SK-N-SH (cell line): Measurements from ENCODE around the gene PPA1. TPM values are rescaled to one million over a fixed set of nuclear protein-coding genes. Genes with fewer than 3 reads are reported as not detected.

Experiments used
- CTCF ChIA-PET: fragments of 300-600, 350-600 bp; formaldehyde crosslinking; extraction: SDS; loops from one replicate; lab custom pipeline; 2021; lab: Yijun Ruan, JAX
- POLR2A ChIA-PET: fragments of 350-600 bp; sonication (Branson Sonifier 250); formaldehyde crosslinking; extraction: SDS; loops from one replicate; lab custom pipeline; 2020; ENCODE audit warnings: antibody characterized with exemption, inconsistent platforms; lab: Yijun Ruan, JAX
- DNase-seq: peaks from one replicate; pipeline ENCODE4 v3.0.0; 2012
- H2AFZ ChIP-seq: fragments of 200-600 bp; sonication (generic); 2 replicates; pipeline ENCODE4 v1.8.1; 2016; ENCODE audit warnings: antibody characterized with exemption, mild to moderate bottlenecking, low read depth
- H3F3A ChIP-seq: fragments of 200-600 bp; sonication (generic); replicated peaks from 2 replicates; pipeline ENCODE3; 2016; ENCODE audit warnings: antibody characterized with exemption, mild to moderate bottlenecking; ENCODE audit not compliant: insufficient read depth
- H3K27ac ChIP-seq, 2 experiments: fragments of 200-500 bp in 1 of 2; fragments of 200-600 bp in 1 of 2; sonication (Bioruptor generic) in 1 of 2; sonication (generic), shearing (Covaris generic) in 1 of 2; 2 replicates each; pipeline versions ENCODE4 v1.5.1 to v1.6.1; 2014 to 2016; ENCODE audit warnings: low read depth in 2 of 2, inconsistent platforms in 1 of 2, low read length in 1 of 2, mild to moderate bottlenecking in 1 of 2, mixed read lengths in 1 of 2
- H3K27me3 ChIP-seq: fragments of 200-600 bp; sonication (generic), shearing (Covaris generic); 2 replicates; pipeline ENCODE4 v1.6.1; 2016; ENCODE audit warnings: mixed run types; ENCODE audit not compliant: insufficient read depth
- H3K36me3 ChIP-seq, 2 experiments: fragments of 200-500 bp in 1 of 2; fragments of 200-600 bp in 1 of 2; sonication (Bioruptor generic) in 1 of 2; sonication (generic) in 1 of 2; replicated peaks in 1 of 2; 2 replicates each; pipeline versions ENCODE3 to v1.5.1; 2014 to 2016; ENCODE audit warnings: low read length in 1 of 2, mild to moderate bottlenecking in 1 of 2; ENCODE audit not compliant: insufficient read depth in 2 of 2, control insufficient read depth in 1 of 2
- H3K4me1 ChIP-seq, 2 experiments: fragments of 200-500 bp in 1 of 2; fragments of 200-600 bp in 1 of 2; sonication (Bioruptor generic) in 1 of 2; sonication (generic), shearing (Covaris generic) in 1 of 2; 2 replicates each; pipeline versions ENCODE4 v1.5.1 to v1.6.1; 2014 to 2016; ENCODE audit warnings: low read depth in 1 of 2, low read length in 1 of 2, mixed run types in 1 of 2; ENCODE audit not compliant: insufficient read depth in 2 of 2, control insufficient read depth in 1 of 2
- H3K4me2 ChIP-seq: fragments of 200-600 bp; sonication (generic), shearing (Covaris generic); 2 replicates; pipeline ENCODE4 v1.6.1; 2017; ENCODE audit warnings: mixed run types
- H3K4me3 ChIP-seq, 2 experiments: fragments of 200-500 bp in 1 of 2; fragments of 200-600 bp in 1 of 2; sonication (Bioruptor generic) in 1 of 2; sonication (generic), shearing (Covaris generic) in 1 of 2; 2 replicates each; pipeline versions ENCODE4 v1.5.1 to v1.8.1; 2014 to 2016; ENCODE audit warnings: low read depth in 2 of 2, inconsistent platforms in 1 of 2, low read length in 1 of 2, mild to moderate bottlenecking in 1 of 2, mixed read lengths in 1 of 2, moderate library complexity in 1 of 2
- H3K79me2 ChIP-seq: fragments of 200-600 bp; sonication (generic); 2 replicates; pipeline ENCODE4 v1.8.1; 2017; ENCODE audit warnings: mild to moderate bottlenecking; ENCODE audit not compliant: insufficient read depth
- H3K9ac ChIP-seq: fragments of 200-600 bp; sonication (generic); 2 replicates; pipeline ENCODE4 v1.6.1; 2017; ENCODE audit warnings: mixed run types
- H3K9me2 ChIP-seq: fragments of 200-600 bp; sonication (generic); 2 replicates; pipeline ENCODE4 v1.6.1; 2017; ENCODE audit warnings: mixed run types
- H3K9me3 ChIP-seq: fragments of 200-600 bp; sonication (generic); 2 replicates; pipeline ENCODE4 v1.6.1; 2017; ENCODE audit warnings: mixed run types, mild to moderate bottlenecking, moderate library complexity
- H4K20me1 ChIP-seq: fragments of 200-600 bp; sonication (generic); 2 replicates; pipeline ENCODE4 v1.6.1; 2017; ENCODE audit warnings: mild to moderate bottlenecking, mixed run types; ENCODE audit not compliant: insufficient read depth
- EP300 ChIP-seq, 2 experiments: IDR thresholded peaks; 2 replicates each; pipeline versions ENCODE4 v1.4.0 to v1.6.1; 2012; ENCODE audit warnings: borderline replicate concordance in 1 of 2, low read depth in 1 of 2, low read length in 1 of 2
- EZH2phosphoT487 ChIP-seq: fragments of 200-600 bp; sonication (generic); IDR thresholded peaks from 2 replicates; pipeline ENCODE4 v1.6.1; 2017; ENCODE audit warnings: low read depth, mixed run types, mild to moderate bottlenecking, antibody characterized with exemption, moderate library complexity, borderline replicate concordance
- FOSL2 ChIP-seq: IDR thresholded peaks from 2 replicates; pipeline ENCODE4 v1.4.0; 2012; ENCODE audit warnings: low read depth, mild to moderate bottlenecking, moderate library complexity, borderline replicate concordance
- FOXJ3 ChIP-seq: sonication (generic); formaldehyde crosslinking; IDR thresholded peaks from 2 replicates; pipeline ENCODE4 v1.5.1; 2020; ENCODE audit warnings: mild to moderate bottlenecking, missing genetic modification reagents
- FOXM1 ChIP-seq: IDR thresholded peaks from 2 replicates; pipeline ENCODE4 v1.4.0; 2012; ENCODE audit warnings: low read depth, mild to moderate bottlenecking
- IRF3 ChIP-seq: fragments of 150-350 bp; IDR thresholded peaks from 2 replicates; pipeline ENCODE4 v1.6.1; 2016; ENCODE audit warnings: mild to moderate bottlenecking, low read depth, low read length
- JUND ChIP-seq: IDR thresholded peaks from 2 replicates; pipeline ENCODE4 v1.4.0; 2012
- MEF2A ChIP-seq: IDR thresholded peaks from 2 replicates; pipeline ENCODE4 v1.4.0; 2012; ENCODE audit warnings: low read depth, borderline replicate concordance
- PBX3 ChIP-seq: IDR thresholded peaks from 2 replicates; pipeline ENCODE4; 2012
- POLR2AphosphoS5 ChIP-seq: IDR thresholded peaks from 2 replicates; pipeline ENCODE4 v1.6.1; 2012; ENCODE audit warnings: low read depth, low read length
- RCOR1 ChIP-seq: fragments of 150-350 bp; IDR thresholded peaks from 2 replicates; pipeline ENCODE4 v1.6.1; 2017; ENCODE audit warnings: antibody characterized with exemption, low read length
- REST ChIP-seq: IDR thresholded peaks from 2 replicates; pipeline ENCODE4 v1.6.1; 2012; ENCODE audit warnings: mild to moderate bottlenecking, low read depth, low read length, moderate library complexity
- RXRA ChIP-seq: IDR thresholded peaks from 2 replicates; pipeline ENCODE4 v1.4.0; 2012; ENCODE audit warnings: low read depth, mild to moderate bottlenecking, borderline replicate concordance
- SMC3 ChIP-seq: IDR thresholded peaks from 2 replicates; pipeline ENCODE4 v1.6.1; 2012; ENCODE audit warnings: low read depth, low read length, improper control_type of control experiment
- USF2 ChIP-seq: fragments of 150-350 bp; IDR thresholded peaks from 2 replicates; pipeline ENCODE4 v1.6.1; 2017; ENCODE audit warnings: antibody characterized with exemption, low read length, low read depth, borderline replicate concordance
- YY1 ChIP-seq: IDR thresholded peaks from 2 replicates; pipeline ENCODE4 v1.4.0; 2012; ENCODE audit warnings: low read depth, mild to moderate bottlenecking
- WGBS: methylation state at CpG from one replicate; pipeline ENCODE4 v1.1.6; 2017; ENCODE audit warnings: low lambda C conversion rate; 5-methylcytosine and 5-hydroxymethylcytosine counted together
- polyA plus RNA-seq, 3 experiments: library from polyadenylated mRNA; depleted of rRNA; stranded (reverse); fragments of >200 nt; gene quantifications; 2 replicates each; pipeline ENCODE4 v1.2.3, GENCODE V29; 2012

The PPA1 gene
- polyA plus RNA-seq, 1 of the 3 experiments (the other 2 are of a cell fraction) = 125 TPM

- Histone ChIP-seq H3K4me3 (no peak overlapping the region), H3K27ac (no peak overlapping the region), H3F3A (no peaks in the 10 kb centered on the region), H3K9ac (no peak overlapping the region), H2AFZ (no peak overlapping the region), H3K27me3 (peaks cover 21% of the 10 kb centered on the region; the same call in 1 of the 2 replicates), H3K9me2 (no peaks in the 10 kb centered on the region), H4K20me1 (no peaks in the 10 kb centered on the region), H3K4me2 (no peak overlapping the region), H3K4me1 (no peaks in the 10 kb centered on the region; a peak in 1 of 4 replicates), H3K36me3 (no peaks in the 10 kb centered on the region), H3K79me2 (no peaks in the 10 kb centered on the region), H3K9me3 (no peaks in the 10 kb centered on the region)
- CTCF ChIA-PET = interaction anchor here (1.7 to 2.5 kb wide), 2 partner anchors 18 to 113 kb away, joined by 4 to 5 read pairs; no protein-coding TSS in a partner anchor
- no peak for DNase-seq
- 86% methylated on average over 10 of the region's 11 CpGs for WGBS
- TF ChIP-seq FOXM1 (no peak), EP300 (IDR thresholded peaks at IDR 0.05; ENCODE audit: borderline replicate concordance in 1 of 2, low read depth in 1 of 2, low read length in 1 of 2) (no peak), JUND (no peak), REST (no peak), SMC3 (no peak), USF2 (no peak), POLR2AphosphoS5 (no peak)
- POLR2A ChIA-PET = no interaction called here
Measured at GRCh38 chr10:70250961-70251680, 17.9 kb upstream of the PPA1 start.

GRCh38 chr10:70247360-70247759 is 14.1 kb upstream of the PPA1 start:
- Histone ChIP-seq H3F3A (no peaks in the 10 kb centered on the region), H3K4me3 (no peak overlapping the region), H3K9ac (no peak overlapping the region), H3K4me2 (no peak overlapping the region), H3K9me2 (no peaks in the 10 kb centered on the region), H3K79me2 (no peaks in the 10 kb centered on the region), H3K9me3 (no peaks in the 10 kb centered on the region), H3K4me1 (no peaks in the 10 kb centered on the region; a peak in 1 of 4 replicates), H3K27ac (no peak overlapping the region), H2AFZ (no peak overlapping the region), H3K27me3 (peaks cover 48% of the 10 kb centered on the region; the same call in 1 of the 2 replicates), H3K36me3 (no peaks in the 10 kb centered on the region), H4K20me1 (no peaks in the 10 kb centered on the region)
- CTCF ChIA-PET = interaction anchor here (1.0 kb wide), 1 partner anchor 118 kb away, joined by 4 read pairs; no protein-coding TSS in a partner anchor
- no peak for DNase-seq
- WGBS = 50% methylated on average over 6 of the region's 6 CpGs
- POLR2A ChIA-PET = no interaction called here
- no peak for TF ChIP-seq EP300 (IDR thresholded peaks at IDR 0.05; ENCODE audit: borderline replicate concordance in 1 of 2, low read depth in 1 of 2, low read length in 1 of 2)
- TF ChIP-seq EZH2phosphoT487 = no peak
- TF ChIP-seq PBX3 = no peak
- TF ChIP-seq FOXJ3 (CRISPR knock-in tag) = no peak
- TF ChIP-seq MEF2A = no peak
- TF ChIP-seq USF2 = no peak
- TF ChIP-seq RXRA = no peak
- no peak for TF ChIP-seq YY1
- no peak for TF ChIP-seq FOSL2
- TF ChIP-seq IRF3 = no peak
- no peak for TF ChIP-seq RCOR1
